ENCODE measurements around the gene ISCA2.

- TF ChIP-seq CTCF (IDR thresholded peaks at IDR 0.05; ENCODE audit: insufficient read depth, low read length) (no peak), POLR2AphosphoS5 (IDR thresholded peaks at IDR 0.05; ENCODE audit: low read depth) (no peak), REST (IDR thresholded peaks at IDR 0.05; ENCODE audit: insufficient replicate concordance, low read depth) (no peak), GABPA (IDR thresholded peaks at IDR 0.05; ENCODE audit: low read depth) (no peak)
Measured at GRCh38 chr14:74510959-74511409, 17.4 kb downstream of the ISCA2 start.

All from HL-60 (cell line).